GM12878 (cell line): ENCODE data around the gene PLEKHO1. TPM values are rescaled to one million over a fixed set of nuclear protein-coding genes. Genes with fewer than 3 reads are reported as not detected.
A peak's percentile ranks its signal among the peaks of the same experiment; 100 is the strongest.

Experiments
- DPF2 ChIP-seq: fragments of 450-650 bp; IDR thresholded peaks from 2 replicates; pipeline ENCODE4 v1.6.1; 2017; ENCODE audit warnings: mild to moderate bottlenecking
- EED ChIP-seq: sonication (generic); IDR thresholded peaks from 2 replicates; pipeline ENCODE4 v1.6.1; 2016; ENCODE audit warnings: antibody characterized with exemption, low read depth
- EGR1 ChIP-seq, 2 experiments: IDR thresholded peaks; 1 replicate in 1 of 2; 2 replicates in 1 of 2; pipeline ENCODE4 v1.6.1; 2011 to 2012; ENCODE audit warnings: low read depth in 2 of 2, low read length in 2 of 2, borderline replicate concordance in 1 of 2, mild to moderate bottlenecking in 1 of 2, moderate library complexity in 1 of 2
- ESRRA ChIP-seq: IDR thresholded peaks from 2 replicates; pipeline ENCODE4 v1.6.1; 2012; ENCODE audit warnings: mild to moderate bottlenecking, low read length, improper control_type of control experiment
- FOXK2 ChIP-seq: fragments of 450-650 bp; IDR thresholded peaks from 2 replicates; pipeline ENCODE4 v1.6.1; 2017; ENCODE audit warnings: mild to moderate bottlenecking, moderate library complexity
- FOXM1 ChIP-seq: IDR thresholded peaks from 2 replicates; pipeline ENCODE4 v1.6.1; 2012; ENCODE audit warnings: low read depth, mild to moderate bottlenecking, inconsistent platforms, low read length, moderate library complexity
- HCFC1 ChIP-seq: fragments of 150-350 bp; IDR thresholded peaks from 2 replicates; pipeline ENCODE4 v1.6.1; 2014; ENCODE audit warnings: low read length
- HDAC6 ChIP-seq: fragments of 200-600 bp; sonication (generic); IDR thresholded peaks from one replicate; pipeline ENCODE4 v1.8.0; 2017; ENCODE audit warnings: antibody characterized with exemption; ENCODE audit not compliant: unreplicated experiment
- IKZF1 ChIP-seq: fragments of 450-650 bp; conservative IDR thresholded peaks from 2 replicates; pipeline ENCODE4 v1.6.1; 2017; ENCODE audit warnings: antibody characterized with exemption, mild to moderate bottlenecking
- IKZF2 ChIP-seq, 2 experiments: fragments of 450-650 bp; IDR thresholded peaks; 2 replicates each; pipeline ENCODE4 v1.6.1; 2017; ENCODE audit warnings: mild to moderate bottlenecking in 2 of 2, moderate library complexity in 2 of 2
- KLF5 ChIP-seq: fragments of 450-650 bp; IDR thresholded peaks from 2 replicates; pipeline ENCODE4 v1.6.1; 2014; ENCODE audit warnings: mild to moderate bottlenecking; ENCODE audit not compliant: partially characterized antibody
- NR2C2 ChIP-seq: IDR thresholded peaks from 2 replicates; pipeline ENCODE4 v1.6.1; 2011; ENCODE audit warnings: borderline replicate concordance, low read depth; ENCODE audit not compliant: control insufficient read depth, insufficient read length
- SMARCA5 ChIP-seq: fragments of 450-650 bp; IDR thresholded peaks from 2 replicates; pipeline ENCODE4 v1.6.1; 2017; ENCODE audit warnings: mild to moderate bottlenecking
- SMC3 ChIP-seq: IDR thresholded peaks from 2 replicates; pipeline ENCODE4 v1.6.1; 2011; ENCODE audit warnings: low read length, improper control_type of control experiment, borderline replicate concordance
- SRF ChIP-seq, 2 experiments: IDR thresholded peaks; 2 replicates each; pipeline ENCODE4 v1.6.1; 2011; ENCODE audit warnings: low read depth in 2 of 2, low read length in 2 of 2, mild to moderate bottlenecking in 1 of 2, moderate library complexity in 1 of 2
- TCF3 ChIP-seq: IDR thresholded peaks from 2 replicates; pipeline ENCODE4 v1.6.1; 2012; ENCODE audit warnings: low read depth, mild to moderate bottlenecking, low read length, borderline replicate concordance; ENCODE audit not compliant: insufficient read depth
- ZNF217 ChIP-seq: fragments of 450-650 bp; IDR thresholded peaks from 2 replicates; pipeline ENCODE4 v1.6.1; 2017; ENCODE audit warnings: antibody characterized with exemption, mild to moderate bottlenecking
- ZNF384 ChIP-seq: IDR thresholded peaks from 2 replicates; pipeline ENCODE4 v1.6.1; 2012; ENCODE audit warnings: low read depth, mild to moderate bottlenecking, low read length, improper control_type of control experiment, borderline replicate concordance
- ZSCAN29 ChIP-seq: fragments of 450-650 bp; IDR thresholded peaks from 2 replicates; pipeline ENCODE4 v1.6.1; 2017; ENCODE audit warnings: mild to moderate bottlenecking, moderate library complexity
- ZZZ3 ChIP-seq: IDR thresholded peaks from 2 replicates; pipeline ENCODE4 v1.6.1; 2011; ENCODE audit warnings: low read depth; ENCODE audit not compliant: control insufficient read depth, insufficient read length
- polyA plus RNA-seq, 11 experiments: library from polyadenylated mRNA; depleted of rRNA in 4 of 11; unstranded in 6 of 11; stranded (reverse) in 5 of 11; fragments of >200 nt; fragmentation: Nextera tagmentation in 4 of 11; fragmentation: Illumina TruSeq in 1 of 11; extraction: Ambion mirVana in 4 of 11; extraction: Trizol in 1 of 11; gene quantifications; 1 replicate in 1 of 11; 2 replicates in 10 of 11; pipeline versions ENCODE4 v1.2.1 to v1.2.3, GENCODE V29; 2011 to 2016; ENCODE audit warnings: inconsistent platforms in 2 of 11, missing spikeins in 2 of 11, low read depth in 1 of 11
- total RNA-seq, 4 experiments: library from RNA; depleted of rRNA in 3 of 4; stranded (reverse); fragments of >200 nt in 3 of 4; fragmentation: Illumina TruSeq in 1 of 4; extraction: Trizol in 1 of 4; gene quantifications; 2 replicates each; pipeline versions ENCODE4 v1.2.1 to v1.2.3, GENCODE V29; 2013 to 2021
- TF ChIP-seq, protein P1 (sequence below): fragments of 450-650 bp; IDR thresholded peaks from 2 replicates; pipeline ENCODE4 v1.6.1; 2016; ENCODE audit warnings: mild to moderate bottlenecking
- TF ChIP-seq, protein P2 (sequence below): fragments of 450-650 bp; IDR thresholded peaks from 2 replicates; pipeline ENCODE4 v1.6.1; 2017; ENCODE audit warnings: borderline replicate concordance
- TF ChIP-seq, protein P3 (sequence below): IDR thresholded peaks from 2 replicates; pipeline ENCODE4 v1.6.1; 2011; ENCODE audit warnings: low read depth, mild to moderate bottlenecking, low read length, moderate library complexity, borderline replicate concordance; ENCODE audit errors: extremely low read depth
- TF ChIP-seq, protein P4 (sequence below): fragments of 450-650 bp; IDR thresholded peaks from 2 replicates; pipeline ENCODE4 v1.6.1; 2014; ENCODE audit warnings: mild to moderate bottlenecking
- TF ChIP-seq, protein P5 (sequence below): fragments of 150-350 bp; IDR thresholded peaks from 2 replicates; pipeline ENCODE4 v1.6.1; 2016; ENCODE audit warnings: low read depth, low read length

PLEKHO1 gene
- total and polyA plus RNA-seq, 10 of the 15 experiments (the other 5 are each of a cell fraction or from before 2014, with no cell fraction given): 5.3 to 184 (median 88.8) TPM

DNA sequence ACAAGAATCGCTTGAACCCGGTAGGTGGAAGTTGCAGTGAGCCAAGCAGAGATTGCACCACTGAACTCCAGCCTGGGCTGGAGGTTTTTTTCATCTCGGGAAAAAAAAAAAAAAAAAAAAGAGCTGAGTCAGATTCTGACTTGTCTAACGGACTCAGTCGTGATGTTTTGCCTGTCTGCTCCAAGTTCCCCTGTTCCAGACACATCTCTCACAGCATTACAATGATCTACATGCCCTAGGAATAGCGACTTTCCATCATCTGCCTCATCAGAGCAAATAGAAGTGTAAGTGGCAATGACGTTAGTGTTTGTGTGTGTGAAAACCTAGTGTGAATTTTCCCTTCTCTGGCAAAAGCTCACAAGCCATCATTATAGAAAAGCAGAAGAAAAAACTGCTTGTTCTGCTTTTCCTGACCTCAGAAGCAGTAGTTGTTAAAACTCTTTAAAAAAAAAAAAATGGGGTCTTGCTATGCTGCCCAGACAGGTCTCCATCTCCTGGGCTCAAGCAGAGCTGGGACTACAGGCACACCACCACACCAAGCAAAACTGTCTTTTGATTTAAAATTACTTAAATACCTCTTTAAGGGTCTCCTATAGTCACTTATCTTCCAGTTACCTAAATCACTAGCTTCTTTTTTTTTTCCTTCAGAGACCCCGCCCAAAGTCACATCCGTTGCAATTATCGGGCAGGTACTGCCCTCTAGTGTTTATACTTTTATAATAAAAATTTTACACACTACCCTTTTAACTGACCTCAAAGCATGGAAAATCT is 37.3 kb downstream of the PLEKHO1 start (continued):
- TF ChIP-seq NR2C2 (no peak), FOXM1 (no peak), ZZZ3 (no peak), IKZF1 (peak; percentile 76), EGR1 (IDR thresholded peaks at IDR 0.05; ENCODE audit: borderline replicate concordance in 1 of 2, low read depth in 2 of 2, low read length in 2 of 2) (no peak), ZSCAN29 (no peak), DPF2 (peak; percentile 55), HCFC1 (no peak), ZNF217 (no peak), HDAC6 (no peak), EED (no peak), FOXK2 (no peak), SRF (IDR thresholded peaks at IDR 0.05; ENCODE audit: low read depth in 2 of 2, low read length in 2 of 2) (no peak), IKZF2 (IDR thresholded peaks at IDR 0.05) (peak; percentile 85 to 93; a peak in 3 of 4 replicates), ESRRA (no peak), ZNF384 (peak; percentile 88), SMC3 (peak; percentile 47; the same call in 1 of the 2 replicates), KLF5 (no peak), SMARCA5 (no peak), TCF3 (no peak)
- TF ChIP-seq, protein P1, sequence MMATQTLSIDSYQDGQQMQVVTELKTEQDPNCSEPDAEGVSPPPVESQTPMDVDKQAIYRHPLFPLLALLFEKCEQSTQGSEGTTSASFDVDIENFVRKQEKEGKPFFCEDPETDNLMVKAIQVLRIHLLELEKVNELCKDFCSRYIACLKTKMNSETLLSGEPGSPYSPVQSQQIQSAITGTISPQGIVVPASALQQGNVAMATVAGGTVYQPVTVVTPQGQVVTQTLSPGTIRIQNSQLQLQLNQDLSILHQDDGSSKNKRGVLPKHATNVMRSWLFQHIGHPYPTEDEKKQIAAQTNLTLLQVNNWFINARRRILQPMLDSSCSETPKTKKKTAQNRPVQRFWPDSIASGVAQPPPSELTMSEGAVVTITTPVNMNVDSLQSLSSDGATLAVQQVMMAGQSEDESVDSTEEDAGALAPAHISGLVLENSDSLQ: no peak
- TF ChIP-seq, protein P2, sequence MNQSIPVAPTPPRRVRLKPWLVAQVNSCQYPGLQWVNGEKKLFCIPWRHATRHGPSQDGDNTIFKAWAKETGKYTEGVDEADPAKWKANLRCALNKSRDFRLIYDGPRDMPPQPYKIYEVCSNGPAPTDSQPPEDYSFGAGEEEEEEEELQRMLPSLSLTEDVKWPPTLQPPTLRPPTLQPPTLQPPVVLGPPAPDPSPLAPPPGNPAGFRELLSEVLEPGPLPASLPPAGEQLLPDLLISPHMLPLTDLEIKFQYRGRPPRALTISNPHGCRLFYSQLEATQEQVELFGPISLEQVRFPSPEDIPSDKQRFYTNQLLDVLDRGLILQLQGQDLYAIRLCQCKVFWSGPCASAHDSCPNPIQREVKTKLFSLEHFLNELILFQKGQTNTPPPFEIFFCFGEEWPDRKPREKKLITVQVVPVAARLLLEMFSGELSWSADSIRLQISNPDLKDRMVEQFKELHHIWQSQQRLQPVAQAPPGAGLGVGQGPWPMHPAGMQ: no peak
- TF ChIP-seq, protein P3, sequence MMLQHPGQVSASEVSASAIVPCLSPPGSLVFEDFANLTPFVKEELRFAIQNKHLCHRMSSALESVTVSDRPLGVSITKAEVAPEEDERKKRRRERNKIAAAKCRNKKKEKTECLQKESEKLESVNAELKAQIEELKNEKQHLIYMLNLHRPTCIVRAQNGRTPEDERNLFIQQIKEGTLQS: no peak
- TF ChIP-seq, protein P4, sequence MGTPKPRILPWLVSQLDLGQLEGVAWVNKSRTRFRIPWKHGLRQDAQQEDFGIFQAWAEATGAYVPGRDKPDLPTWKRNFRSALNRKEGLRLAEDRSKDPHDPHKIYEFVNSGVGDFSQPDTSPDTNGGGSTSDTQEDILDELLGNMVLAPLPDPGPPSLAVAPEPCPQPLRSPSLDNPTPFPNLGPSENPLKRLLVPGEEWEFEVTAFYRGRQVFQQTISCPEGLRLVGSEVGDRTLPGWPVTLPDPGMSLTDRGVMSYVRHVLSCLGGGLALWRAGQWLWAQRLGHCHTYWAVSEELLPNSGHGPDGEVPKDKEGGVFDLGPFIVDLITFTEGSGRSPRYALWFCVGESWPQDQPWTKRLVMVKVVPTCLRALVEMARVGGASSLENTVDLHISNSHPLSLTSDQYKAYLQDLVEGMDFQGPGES: no peak
- TF ChIP-seq, protein P5, sequence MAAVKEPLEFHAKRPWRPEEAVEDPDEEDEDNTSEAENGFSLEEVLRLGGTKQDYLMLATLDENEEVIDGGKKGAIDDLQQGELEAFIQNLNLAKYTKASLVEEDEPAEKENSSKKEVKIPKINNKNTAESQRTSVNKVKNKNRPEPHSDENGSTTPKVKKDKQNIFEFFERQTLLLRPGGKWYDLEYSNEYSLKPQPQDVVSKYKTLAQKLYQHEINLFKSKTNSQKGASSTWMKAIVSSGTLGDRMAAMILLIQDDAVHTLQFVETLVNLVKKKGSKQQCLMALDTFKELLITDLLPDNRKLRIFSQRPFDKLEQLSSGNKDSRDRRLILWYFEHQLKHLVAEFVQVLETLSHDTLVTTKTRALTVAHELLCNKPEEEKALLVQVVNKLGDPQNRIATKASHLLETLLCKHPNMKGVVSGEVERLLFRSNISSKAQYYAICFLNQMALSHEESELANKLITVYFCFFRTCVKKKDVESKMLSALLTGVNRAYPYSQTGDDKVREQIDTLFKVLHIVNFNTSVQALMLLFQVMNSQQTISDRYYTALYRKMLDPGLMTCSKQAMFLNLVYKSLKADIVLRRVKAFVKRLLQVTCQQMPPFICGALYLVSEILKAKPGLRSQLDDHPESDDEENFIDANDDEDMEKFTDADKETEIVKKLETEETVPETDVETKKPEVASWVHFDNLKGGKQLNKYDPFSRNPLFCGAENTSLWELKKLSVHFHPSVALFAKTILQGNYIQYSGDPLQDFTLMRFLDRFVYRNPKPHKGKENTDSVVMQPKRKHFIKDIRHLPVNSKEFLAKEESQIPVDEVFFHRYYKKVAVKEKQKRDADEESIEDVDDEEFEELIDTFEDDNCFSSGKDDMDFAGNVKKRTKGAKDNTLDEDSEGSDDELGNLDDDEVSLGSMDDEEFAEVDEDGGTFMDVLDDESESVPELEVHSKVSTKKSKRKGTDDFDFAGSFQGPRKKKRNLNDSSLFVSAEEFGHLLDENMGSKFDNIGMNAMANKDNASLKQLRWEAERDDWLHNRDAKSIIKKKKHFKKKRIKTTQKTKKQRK: no peak
